ENCODE results near the gene SSMEM1.

The SSMEM1 gene

DNA sequence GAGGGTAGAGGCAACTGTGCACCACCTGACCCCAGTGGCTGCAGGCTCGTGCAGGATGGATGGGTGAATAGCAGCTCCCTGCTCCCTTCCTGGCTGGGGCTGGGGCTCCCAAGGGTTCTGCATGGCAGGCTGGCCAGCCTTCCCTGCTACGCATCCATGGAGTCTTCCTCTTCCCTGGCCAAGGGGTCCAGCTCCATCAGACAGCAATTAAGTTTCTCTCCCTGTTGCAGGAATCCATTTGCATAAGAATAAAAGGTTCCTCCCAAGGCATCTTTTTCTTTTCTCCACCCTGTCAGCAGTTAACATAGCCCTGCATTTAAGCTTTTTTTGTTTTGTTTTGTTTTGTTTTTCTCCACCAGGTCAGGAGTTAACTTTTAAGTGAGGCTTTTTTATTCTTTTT lies 49.0 kb downstream of the SSMEM1 start:
- DNase-seq = no peak

DNA sequence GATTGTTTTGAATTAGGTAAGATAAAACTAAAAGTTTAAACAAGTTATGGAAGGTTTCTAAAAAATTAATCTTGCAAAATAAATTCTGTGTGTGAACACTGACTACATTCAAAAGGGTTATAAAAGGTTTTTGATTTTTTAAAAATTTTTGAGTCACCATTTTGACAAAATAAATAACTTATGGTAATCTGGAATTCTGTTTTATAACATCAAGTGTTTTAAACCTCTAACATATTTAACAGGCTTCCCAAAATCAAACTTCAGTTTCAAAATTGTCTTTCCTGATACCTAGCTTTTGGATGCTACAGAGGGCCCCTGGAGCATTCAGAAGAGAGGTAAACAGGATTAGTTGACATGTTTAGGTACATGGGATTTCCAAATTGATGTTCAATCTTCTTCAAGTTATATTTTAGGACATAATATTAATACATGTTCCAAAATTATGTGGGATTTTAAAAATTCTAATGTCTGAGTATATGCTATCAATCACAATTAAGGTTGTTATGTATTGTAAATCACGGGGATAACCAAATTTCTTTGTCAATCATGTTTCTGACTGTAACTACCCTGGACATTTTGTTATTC lies 50.9 kb downstream of the SSMEM1 start:
- DNase-seq = no peak

- no peak for DNase-seq
These were observed 54.8 kb downstream of the SSMEM1 start for GRCh38 chr7:130262448-130262847.

- DNase-seq = no peak
These were observed 55.5 kb downstream of the SSMEM1 start for GRCh38 chr7:130263130-130263529.
